HG02759 (cell line): ENCODE results near the gene TBC1D20.
"Not testable (repeated sequence)": the region's sequence is repeated elsewhere in the genome, so short reads cannot be mapped to it uniquely, and the experiment has no call there.

Source experiments
- ATAC-seq: cut with Tn5 transposase; IDR thresholded peaks from one replicate; pipeline ENCODE4 v1.9.1; 2021; ENCODE audit warnings: mild to moderate bottlenecking, moderate library complexity; ENCODE audit not compliant: unreplicated experiment

The TBC1D20 gene

GRCh38 chr20:476561-477249, 14.4 kb upstream of the TBC1D20 start:
- not testable (repeated sequence) for ATAC-seq

- no peak for ATAC-seq
Measured at GRCh38 chr20:475463-476357, 13.4 kb upstream of the TBC1D20 start.

- ATAC-seq, result no peak
Measured at GRCh38 chr20:474581-474980, 12.2 kb upstream of the TBC1D20 start.

- no peak for ATAC-seq
Measured at GRCh38 chr20:472889-473292, 10.6 kb upstream of the TBC1D20 start.

- no peak for ATAC-seq
Measured at GRCh38 chr20:472137-472846, 10.0 kb upstream of the TBC1D20 start.

GRCh38 chr20:469746-470490, 7.6 kb upstream of the TBC1D20 start:
- no peak for ATAC-seq

- ATAC-seq, result no peak
Measured at GRCh38 chr20:467755-468154, 5.4 kb upstream of the TBC1D20 start.

GRCh38 chr20:461254-462198, 807 bp downstream of the TBC1D20 start:
- ATAC-seq, result peak; percentile 49

- no peak for ATAC-seq
Measured at GRCh38 chr20:460707-461106, 1.6 kb downstream of the TBC1D20 start.

- no peak for ATAC-seq
Measured at GRCh38 chr20:460180-460579, 2.2 kb downstream of the TBC1D20 start.

- ATAC-seq, result no peak
Measured at GRCh38 chr20:458776-459175, 3.6 kb downstream of the TBC1D20 start.

- ATAC-seq, result no peak
Measured at GRCh38 chr20:454951-455350, 7.4 kb downstream of the TBC1D20 start.

GRCh38 chr20:452021-452420, 10.3 kb downstream of the TBC1D20 start:
- not testable (repeated sequence) for ATAC-seq

GRCh38 chr20:445514-446336, 16.6 kb downstream of the TBC1D20 start:
- no peak for ATAC-seq

GRCh38 chr20:444862-445426, 17.4 kb downstream of the TBC1D20 start:
- ATAC-seq, result no peak

- ATAC-seq, result no peak
Measured at GRCh38 chr20:444117-444516, 18.2 kb downstream of the TBC1D20 start.

GRCh38 chr20:443223-443775, 19.0 kb downstream of the TBC1D20 start:
- no peak for ATAC-seq

GRCh38 chr20:440636-441035, 21.7 kb downstream of the TBC1D20 start:
- ATAC-seq, result no peak
